ENCODE results near the gene C9orf57.
"Not testable (repeated sequence)": the region's sequence is repeated elsewhere in the genome, so short reads cannot be mapped to it uniquely, and the experiment has no call there.

C9orf57 gene, protein sequence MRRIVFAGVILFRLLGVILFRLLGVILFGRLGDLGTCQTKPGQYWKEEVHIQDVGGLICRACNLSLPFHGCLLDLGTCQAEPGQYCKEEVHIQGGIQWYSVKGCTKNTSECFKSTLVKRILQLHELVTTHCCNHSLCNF

DNA sequence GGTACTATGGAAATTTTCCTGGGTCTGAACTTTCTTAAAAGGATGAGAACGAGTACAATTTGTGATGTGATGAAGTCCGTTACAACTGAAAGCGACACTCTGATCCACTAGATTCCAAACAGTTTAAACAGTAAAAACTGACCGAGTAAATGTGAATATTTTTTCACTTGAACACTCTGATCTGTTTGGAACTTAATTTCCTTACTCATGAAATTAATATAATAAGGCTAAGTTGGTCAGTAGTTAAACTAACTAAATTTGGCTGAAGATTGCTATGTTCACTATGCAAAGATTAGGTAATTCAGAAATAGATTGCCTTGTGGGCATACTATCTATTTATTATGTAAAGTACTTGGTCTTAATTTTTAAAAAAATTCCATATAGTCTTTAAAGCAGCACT is at the start of gene C9orf57:
TSS of gene C9orf57 (minus strand) at position 101 of the 400 bp plus-strand sequence. CDS start 1,282 bp downstream, outside the sequence.
- no peak for FAIRE-seq

DNA sequence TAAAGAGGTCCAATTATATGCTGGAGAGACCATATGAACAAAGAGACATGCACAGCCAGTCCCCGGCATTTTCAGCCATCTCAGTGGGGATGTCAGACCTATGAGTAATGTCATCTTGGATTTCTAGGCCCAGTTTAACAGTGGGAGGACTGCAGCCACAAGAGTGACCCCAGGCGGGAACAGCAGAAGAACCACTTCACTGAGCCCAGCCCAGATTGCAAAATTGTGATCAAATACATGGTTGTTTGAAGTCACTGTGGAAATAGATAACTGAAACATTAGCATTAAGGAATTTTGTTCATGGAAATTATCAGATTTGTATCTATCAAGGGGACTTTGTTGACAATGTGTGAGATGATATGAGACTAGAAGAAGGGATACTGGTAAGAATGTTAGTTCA is 42.1 kb upstream of the C9orf57 start:
- FAIRE-seq, result no peak

DNA sequence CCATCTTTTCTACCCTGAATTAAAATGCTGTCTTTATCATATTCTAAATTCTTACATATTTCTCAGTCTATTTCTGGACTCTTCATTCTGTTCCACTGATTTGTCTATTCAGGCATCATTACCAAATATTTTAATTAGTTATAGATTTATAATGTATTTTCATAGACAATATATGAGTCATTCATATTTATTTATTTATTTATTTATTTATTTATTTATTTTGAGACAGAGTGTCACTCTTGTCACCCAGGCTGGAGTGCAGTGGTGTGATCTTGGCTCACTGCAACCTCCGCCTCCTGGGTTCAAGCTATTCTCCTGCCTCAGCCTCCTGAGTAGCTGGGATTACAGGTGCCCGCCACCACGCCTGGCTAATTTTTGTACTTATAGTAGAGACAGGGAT is 35.1 kb upstream of the C9orf57 start:
- not testable (repeated sequence) for FAIRE-seq

DNA sequence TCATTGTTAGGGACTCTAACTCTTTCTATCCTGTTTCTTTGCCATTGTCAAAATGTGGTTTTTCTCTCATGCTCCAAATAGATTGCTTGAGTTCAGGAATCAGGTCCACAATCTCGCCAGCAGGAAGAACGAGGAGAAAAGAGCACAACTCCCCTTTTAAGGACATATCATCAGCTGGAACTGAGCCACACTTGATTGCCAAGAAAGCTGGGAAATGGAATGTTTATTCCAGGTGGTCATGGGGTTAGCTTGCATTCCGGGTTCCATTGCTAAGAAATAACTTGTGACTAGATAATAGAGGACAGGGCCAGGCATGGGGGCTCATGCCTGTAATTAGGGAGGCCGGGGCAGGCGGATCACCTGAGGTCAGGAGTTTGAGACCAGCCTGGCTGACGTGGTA is 32.4 kb upstream of the C9orf57 start:
- FAIRE-seq, result no peak

DNA sequence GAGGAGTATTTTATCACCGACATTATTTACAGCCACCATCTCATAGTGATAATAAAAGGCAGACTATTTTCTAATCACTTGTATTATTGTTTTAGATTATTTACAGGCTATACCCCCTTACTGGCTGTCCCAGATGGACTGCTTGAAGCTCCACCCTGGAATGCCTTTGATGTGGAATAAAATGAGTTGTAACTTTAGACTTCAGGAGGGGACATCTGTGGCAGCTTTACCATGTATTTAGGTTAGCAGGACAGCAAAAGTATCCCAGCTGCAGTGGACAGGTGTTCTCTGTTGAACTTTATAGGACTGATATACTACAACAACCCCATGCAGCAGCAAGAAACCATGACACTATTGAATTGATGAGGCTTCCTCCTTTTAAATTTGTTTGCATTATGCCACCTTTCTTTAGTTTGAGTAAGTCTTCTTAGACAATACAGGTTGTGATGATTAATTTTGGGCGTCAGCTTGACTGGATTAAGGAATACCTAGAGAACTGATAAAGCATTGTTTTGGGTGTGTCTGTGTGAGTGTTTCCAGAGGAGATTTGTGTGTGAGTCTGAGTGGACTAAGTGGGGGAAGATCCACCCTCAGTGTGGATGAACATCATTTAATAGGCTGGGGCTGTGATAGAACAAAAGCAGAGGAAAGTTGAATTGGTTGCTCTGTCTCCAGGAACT is 29.2 kb upstream of the C9orf57 start:
- FAIRE-seq, result no peak

DNA sequence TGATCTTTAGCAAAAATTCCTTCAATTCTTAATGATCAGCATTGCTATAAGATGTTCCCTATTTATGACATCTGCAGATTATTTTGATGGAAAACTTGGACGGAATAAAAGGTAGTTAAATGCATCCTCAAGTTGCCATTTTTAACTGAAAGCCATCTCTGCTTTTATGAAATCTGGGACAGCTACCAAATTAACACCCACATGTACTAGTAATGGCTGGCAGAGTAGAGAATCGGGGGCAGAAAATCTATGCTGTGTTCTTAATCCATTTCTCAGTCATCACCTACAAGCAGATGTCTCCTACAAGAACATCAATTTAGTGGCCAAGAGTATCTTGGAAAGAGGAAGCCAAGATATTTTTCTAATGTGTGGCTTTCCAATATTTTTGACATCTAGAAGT is 22.1 kb upstream of the C9orf57 start:
- FAIRE-seq, result no peak

DNA sequence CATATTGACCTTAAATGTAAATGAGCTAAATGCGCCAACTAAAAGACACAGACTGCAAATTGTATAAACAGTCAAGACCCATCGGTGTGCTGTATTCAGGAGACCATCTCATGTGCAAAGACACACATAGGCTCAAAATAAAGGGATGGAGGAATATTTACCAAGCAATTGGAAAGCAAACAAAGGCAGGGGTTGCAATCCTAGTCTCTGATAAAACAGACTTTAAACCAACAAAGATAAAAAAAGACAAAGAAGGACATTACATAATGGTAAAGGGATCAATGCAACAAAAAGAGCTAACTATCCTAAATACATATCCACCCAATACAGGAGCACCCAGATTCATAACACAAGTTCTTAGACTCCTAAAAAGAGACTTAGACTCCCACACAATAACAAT is 14.3 kb upstream of the C9orf57 start:
- not testable (repeated sequence) for FAIRE-seq

DNA sequence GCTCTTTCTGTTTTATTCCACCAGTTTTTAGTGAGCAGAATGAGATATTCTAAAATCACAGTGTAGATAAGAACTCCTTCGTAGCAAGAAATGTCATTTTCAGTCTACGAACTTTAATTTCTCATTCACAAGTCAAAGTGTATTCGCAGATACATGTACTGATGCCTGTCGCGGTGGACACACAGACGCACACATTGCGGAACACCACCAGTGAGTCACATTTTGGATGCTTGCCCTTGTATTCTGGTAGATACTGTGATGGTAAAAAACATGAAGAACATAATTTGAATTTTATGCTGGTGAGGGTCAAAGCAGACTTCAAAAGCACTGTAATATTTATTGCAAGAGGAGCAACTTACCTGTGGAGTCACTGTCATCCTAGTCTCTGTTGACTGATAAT is 4.7 kb upstream of the C9orf57 start:
- FAIRE-seq, result no peak

DNA sequence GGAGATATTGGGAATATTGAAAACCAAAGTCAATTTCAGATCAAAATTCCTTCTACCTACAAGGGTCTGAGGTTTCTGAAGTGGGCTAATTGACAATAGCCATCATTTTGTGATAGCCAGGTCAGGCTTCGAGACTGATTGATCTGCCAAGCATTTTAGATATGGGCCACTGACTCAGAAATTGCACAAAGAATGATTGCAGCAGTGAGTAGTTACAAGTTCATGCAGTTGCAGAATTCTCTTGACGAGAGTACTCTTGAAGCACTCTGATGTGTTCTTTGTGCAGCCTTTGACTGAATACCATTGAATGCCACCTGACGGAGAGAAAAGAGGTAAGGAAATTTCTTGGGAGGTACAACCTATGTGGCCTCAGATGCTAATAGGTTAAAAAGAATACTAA is 8.3 kb downstream of the C9orf57 start:
- FAIRE-seq, result no peak

DNA sequence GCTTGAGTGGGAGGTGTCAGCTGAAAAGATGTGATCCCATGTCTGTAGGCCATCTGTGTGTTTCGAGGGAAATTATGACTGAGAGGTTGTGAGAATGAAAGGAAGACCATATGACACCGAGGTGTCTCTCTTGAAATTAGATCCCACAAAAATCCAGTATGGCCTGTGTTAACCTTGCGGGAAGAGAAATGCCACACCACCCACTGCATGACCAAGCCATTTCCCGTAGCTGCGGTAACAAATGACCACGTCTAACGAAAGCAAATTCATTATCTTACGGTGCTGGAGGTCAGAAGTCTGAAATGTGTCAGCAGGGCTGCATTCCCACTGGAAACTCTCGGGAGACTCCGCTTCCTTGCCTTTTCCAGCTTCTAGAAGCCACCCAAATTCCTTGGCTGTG is 11.6 kb downstream of the C9orf57 start:
- no peak for FAIRE-seq

DNA sequence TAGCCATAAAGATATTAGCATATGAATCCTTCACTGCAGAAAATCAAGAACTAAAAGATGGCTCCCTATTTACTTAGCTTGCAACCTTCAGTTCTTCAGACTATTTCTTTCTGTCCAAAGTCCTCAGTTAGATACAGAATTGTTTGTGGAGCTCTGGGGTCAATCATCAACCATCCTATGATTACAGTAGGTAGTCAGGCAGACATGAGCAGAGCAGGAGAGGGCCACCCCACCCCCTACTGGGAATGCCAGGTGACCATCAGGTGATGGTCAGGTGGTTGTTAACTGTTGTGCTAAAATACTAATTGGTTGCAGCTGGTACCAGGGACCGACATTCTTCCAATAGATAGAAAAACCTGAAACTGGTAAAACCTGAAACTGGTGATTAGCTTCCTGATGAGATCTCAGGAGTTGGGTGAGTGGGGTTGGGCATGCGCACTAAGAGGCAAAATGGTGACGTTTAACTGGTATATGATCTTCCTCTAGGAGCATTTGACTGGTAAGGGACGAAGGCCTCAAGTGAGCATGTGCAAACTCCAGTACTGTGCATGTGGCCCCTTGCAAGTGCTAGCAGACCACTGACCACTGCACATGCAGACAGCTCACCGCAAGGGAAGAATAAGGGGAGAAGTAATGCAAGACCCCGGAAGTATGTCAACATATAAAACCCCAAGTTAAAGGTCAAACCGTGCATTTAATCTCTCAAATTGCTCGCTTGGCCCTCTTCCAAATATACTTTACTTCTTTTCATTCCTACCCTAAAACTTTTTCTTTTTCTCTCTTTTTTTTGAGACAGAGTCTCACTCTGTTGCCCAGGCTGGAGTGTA is 13.6 kb downstream of the C9orf57 start:
- FAIRE-seq, result no peak

DNA sequence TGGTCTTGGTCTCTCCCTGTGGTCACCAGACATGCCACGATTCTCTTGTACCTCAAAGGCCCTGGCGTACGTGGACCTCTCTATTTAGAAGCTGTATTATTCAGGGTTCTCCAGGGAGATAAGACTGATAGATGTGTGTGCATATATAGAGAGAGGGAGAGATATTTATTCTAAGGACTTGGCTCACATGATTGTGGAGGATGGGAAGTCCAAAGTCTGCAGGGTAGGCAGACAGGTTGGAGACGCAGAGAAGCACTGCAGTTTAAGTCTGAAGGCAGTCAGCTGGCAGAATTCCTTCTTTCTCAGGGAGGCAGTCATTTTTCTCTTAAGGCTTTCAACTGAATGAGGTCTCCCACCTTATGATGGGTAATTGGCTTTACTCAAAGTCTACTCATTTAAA is 16.3 kb downstream of the C9orf57 start:
- no peak for FAIRE-seq

DNA sequence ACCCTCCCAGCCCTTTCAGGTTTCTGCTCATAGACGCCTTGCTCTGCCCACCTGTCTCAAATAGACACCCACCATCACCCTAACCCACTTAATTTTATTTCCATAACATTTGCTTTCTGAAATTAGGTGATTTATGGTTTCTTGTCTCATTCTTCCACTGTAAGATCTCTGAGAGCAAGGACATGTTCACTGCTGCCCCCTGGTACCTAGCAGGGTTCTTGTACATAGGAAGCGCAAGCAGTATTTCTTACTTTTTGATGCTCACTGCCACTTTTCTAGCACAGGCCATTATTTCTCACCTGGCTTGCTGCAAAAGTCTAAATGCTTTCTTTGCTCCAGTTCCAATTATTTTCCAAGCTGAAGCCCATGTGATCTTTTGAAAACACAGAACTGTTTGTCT is 16.8 kb downstream of the C9orf57 start:
- FAIRE-seq, result no peak

DNA sequence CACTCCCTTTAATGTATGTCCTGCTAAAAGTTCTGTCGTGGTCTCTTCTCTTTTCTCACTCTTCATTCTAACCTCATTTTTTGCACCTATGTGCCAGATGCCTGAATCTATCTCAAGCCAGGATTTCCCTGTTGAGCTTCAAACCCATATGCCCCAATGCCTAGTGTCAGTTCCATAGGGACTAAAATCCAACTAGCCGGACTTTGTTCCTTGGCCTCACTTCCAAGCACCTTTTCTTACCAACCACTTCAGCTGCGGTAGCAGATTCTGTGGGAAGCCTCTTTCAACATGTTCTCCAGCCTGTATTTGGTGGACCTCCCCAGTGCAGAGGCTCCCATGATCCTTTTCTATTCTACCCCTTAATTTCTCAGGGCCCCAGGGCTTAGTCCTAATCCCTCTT is 17.5 kb downstream of the C9orf57 start:
- no peak for FAIRE-seq

DNA sequence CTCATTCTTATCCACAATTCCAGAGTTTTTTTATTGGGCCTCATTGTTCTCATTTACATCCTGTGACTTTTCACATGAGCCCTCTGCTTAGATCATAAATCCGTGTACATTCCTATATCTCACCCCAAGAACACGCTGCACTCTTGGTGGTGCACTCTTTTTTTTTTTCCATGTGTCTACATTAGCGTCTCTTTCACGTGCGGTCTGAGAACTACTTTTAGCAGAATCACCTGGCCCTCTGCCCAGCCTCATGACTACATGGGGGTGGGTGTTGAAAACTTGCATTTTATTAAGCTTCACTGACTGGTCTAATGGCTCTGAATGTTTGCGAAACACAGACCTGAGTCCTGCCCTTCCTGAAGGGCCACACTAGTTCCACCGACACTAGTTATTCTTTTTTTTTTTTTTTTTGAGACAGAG is 18.6 kb downstream of the C9orf57 start:
- no peak for FAIRE-seq

DNA sequence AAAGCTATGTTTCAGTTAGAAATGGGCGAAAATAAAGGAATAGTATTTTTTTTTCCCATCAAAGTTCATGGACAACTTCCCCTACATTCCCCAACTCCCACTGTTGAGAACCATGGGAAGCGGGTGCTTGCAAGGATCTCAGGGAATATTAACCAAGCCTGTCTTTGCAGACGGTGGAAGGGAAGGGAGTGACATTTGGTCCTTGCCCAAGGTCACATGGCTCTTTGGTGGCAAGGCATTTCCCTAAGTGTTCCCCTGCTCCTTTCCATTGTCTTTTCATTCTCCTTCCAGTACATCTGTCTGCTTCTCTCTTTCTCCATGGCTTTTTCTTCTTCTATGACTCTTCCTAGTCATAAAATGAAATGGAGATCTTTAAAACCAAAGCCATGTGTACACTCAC is 19.0 kb downstream of the C9orf57 start:
- no peak for FAIRE-seq

DNA sequence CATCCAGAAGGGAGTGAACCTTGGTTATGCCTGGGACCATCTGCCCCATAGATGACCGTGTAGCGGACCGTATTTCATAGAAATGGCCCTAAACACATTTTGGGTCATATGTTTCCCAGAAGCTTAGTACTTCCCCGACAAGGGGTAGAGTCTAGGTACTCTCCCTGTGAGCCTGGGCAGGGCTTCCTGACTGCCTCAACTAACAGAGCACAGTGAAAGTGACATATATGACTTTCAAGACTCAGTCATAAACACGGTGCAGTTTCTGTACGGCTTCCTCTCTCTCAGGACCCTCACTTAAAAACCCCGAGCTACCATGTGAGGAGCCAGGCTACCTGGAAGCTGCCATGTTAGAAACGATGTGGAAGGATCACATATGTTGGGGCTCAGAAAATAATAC is 20.9 kb downstream of the C9orf57 start:
- FAIRE-seq, result no peak

DNA sequence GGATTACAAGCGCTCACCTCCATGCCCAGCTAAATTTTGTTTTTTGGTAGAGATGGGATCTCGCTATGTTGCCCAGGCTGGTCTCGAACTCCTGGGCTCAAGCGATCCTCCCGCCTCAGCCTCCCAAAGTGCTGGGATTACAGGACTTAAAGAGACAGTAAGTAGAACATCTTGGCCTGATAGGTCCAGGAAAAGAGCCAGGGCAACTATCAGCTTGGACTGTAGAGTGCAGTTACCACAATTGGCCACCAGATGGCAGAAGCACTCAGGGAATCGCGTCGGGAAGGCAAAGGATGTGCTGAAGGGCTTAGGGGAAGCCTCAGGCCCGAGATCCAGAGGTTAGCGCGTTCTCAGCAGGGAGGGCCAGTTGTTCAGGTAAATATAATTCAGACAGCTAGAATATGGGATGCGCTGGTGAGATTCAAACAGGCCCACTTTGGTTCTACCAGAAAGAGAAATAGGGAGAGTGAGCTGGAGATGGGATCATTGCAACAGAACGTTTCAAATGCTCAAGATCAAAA is 21.5 kb downstream of the C9orf57 start:
- FAIRE-seq, result no peak

DNA sequence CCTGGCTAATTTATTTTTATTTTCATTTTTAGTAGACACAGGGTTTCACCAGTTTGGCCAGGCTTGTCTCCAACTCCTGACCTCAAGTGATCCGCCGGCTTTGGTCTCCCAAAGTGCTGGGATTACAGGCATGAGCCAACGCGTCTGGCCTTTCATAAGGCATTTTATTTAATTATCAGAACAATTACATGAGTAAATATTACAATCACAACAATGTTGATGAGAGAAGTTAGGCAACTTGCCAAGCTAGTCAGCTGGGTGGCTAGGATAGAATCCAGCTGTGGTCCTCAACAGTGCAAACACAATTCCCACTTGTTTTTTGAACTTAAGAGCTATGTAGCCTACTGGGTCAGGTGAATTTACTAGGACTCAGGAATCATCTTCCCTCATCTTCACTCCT is 22.0 kb downstream of the C9orf57 start:
- FAIRE-seq, result no peak

DNA sequence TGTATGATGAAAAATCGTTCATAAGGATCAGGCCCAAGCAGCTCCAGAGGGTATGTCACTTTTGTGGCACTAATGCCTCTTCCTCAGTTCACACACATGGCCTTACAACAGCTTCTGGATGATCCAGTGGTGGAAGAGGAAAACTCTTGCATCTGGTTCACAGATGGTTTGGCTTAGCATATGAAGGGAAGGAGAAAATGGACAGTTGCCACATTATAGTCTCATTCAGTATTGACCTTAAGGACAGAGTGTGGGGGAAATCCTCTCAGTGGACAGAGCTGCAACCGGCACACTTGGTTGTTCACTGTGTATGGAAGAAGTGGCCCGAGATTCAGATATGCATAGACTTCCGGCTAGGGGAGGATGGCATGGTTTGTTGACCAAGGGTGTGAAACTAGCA is 22.8 kb downstream of the C9orf57 start:
- FAIRE-seq, result no peak

DNA sequence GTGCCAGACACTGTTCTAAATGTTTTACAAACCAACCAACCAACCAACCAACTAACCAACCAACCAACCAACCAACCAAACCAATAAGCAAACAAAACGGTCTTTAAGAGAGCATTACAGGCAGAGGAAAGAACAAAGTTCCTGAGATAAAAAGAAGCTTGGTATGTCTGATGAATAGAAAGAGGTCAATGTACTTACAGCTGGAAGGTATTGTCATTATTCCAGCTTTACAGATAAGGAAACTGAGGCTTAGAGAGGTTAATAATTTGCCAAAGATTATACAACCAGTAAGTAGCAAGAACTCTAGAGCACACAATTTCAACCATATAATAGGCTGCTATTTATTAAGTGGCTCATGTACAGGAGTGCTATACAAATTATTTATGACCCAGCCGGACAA is 29.6 kb downstream of the C9orf57 start:
- no peak for FAIRE-seq

DNA sequence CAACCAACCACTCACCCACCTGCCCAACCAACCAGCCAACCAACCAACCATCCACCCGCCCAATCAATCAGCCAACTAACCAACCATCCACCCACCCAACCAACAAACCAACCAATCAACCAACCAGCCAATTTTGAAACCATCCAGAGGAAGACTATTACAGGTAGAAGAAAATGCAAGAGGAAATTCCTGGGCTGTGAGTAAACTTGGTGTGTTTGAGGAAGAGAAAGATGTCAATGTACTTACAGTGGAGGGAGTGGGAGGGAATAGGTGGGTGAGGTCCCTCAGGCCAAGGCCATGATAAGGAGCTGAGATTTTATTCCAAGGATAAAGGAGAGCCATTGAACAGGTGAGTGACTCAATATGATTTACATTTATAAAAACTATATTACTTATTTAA is 30.4 kb downstream of the C9orf57 start:
- no peak for FAIRE-seq

DNA sequence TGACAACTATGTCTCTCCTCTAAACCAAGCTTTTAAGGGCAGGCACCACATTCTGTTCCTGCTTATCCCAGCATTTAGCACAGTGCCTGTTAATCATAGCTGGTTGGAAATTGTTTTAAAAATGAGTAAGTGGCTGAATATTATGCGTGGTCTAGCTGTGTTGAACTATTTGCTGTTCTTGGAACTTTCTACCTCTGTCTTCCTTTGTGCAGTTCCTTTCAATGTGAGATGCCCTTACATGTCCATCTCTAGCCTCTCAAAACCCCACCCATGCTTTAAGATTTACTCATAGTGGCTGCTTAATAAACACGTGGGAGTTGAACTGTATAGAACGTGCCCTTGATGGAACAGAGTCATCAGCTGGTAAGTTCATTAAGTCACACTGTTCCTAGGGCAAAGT is 34.5 kb downstream of the C9orf57 start:
- no peak for FAIRE-seq

DNA sequence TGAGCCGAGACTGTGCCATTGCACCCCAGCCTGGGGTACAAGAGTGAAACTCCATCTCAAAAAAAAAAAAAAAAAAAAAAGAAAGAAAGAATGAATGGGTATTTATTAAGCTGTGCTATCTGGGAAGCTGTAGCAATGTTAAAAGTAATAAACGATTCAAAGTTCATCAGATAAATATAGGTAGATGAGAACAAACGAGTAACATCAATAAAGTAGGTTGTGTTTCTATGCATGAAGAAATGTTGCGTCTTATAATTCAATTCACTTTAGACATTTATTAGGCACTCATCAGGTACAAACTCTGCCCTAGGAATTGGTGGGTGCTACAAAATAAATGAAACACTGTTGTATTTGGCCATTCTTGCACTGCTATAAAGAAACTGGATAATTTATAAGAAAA is 36.8 kb downstream of the C9orf57 start:
- no peak for FAIRE-seq
